SK-N-SH treated with all-trans-retinoic acid at 6 μM for 48 hours (cell line): ENCODE data around the gene TUBGCP5.
"Not testable (repeated sequence)": the region's sequence is repeated elsewhere in the genome, so short reads cannot be mapped to it uniquely, and the experiment has no call there.

Source experiments
- CSDC2 ChIP-seq: fragments of 250-450 bp; sonication (Bioruptor Pico); IDR thresholded peaks from 2 replicates; pipeline ENCODE4 v1.5.0; 2020; ENCODE audit warnings: mild to moderate bottlenecking, moderate library complexity
- PPARA ChIP-seq: fragments of 250-450 bp; sonication (Bioruptor Pico); IDR thresholded peaks from 2 replicates; pipeline ENCODE4 v1.5.0; 2020; ENCODE audit warnings: mild to moderate bottlenecking, borderline replicate concordance

- not testable (repeated sequence) for TF ChIP-seq CSDC2; PPARA (CRISPR knock-in tag)
Observed at GRCh38 chr15:23048572-23049282, 9.4 kb upstream of the TUBGCP5 start.
